H9 (cell line): ENCODE results near the gene ORAI2. TPM values are rescaled to one million over a fixed set of nuclear protein-coding genes. Genes with fewer than 3 reads are reported as not detected.

Source experiments
- DNase-seq: peaks from one replicate; pipeline ENCODE4 v3.0.0-alpha.2; 2017
- H2AFZ ChIP-seq: one replicate; pipeline ENCODE4 v1.6.1; 2013; ENCODE audit warnings: mild to moderate bottlenecking, low read length, control low read depth, moderate library complexity
- H2AK5ac ChIP-seq: 2 replicates; pipeline ENCODE4 v1.6.1; 2013; ENCODE audit warnings: low read length, control low read depth, mixed read lengths; ENCODE audit not compliant: insufficient read length
- H2BK120ac ChIP-seq: one replicate; pipeline ENCODE4 v1.6.1; 2013; ENCODE audit warnings: low read depth, mild to moderate bottlenecking, low read length, control low read depth, inconsistent platforms; ENCODE audit not compliant: poor library complexity, severe bottlenecking
- H2BK12ac ChIP-seq: 2 replicates; pipeline ENCODE4 v1.6.1; 2013; ENCODE audit warnings: low read length, control low read depth, mixed read lengths, low read depth; ENCODE audit not compliant: insufficient read length
- H2BK15ac ChIP-seq: 2 replicates; pipeline ENCODE4 v1.6.1; 2013; ENCODE audit warnings: low read depth, low read length, control low read depth
- H2BK20ac ChIP-seq: one replicate; pipeline ENCODE4 v1.6.1; 2013; ENCODE audit warnings: low read depth, mild to moderate bottlenecking, low read length, control low read depth, inconsistent platforms; ENCODE audit not compliant: poor library complexity, severe bottlenecking
- H2BK5ac ChIP-seq: 2 replicates; pipeline ENCODE4 v1.6.1; 2013; ENCODE audit warnings: low read length, control low read depth, mixed read lengths; ENCODE audit not compliant: insufficient read length
- H3K14ac ChIP-seq: 2 replicates; pipeline ENCODE4 v1.6.1; 2013; ENCODE audit warnings: low read length, control low read depth; ENCODE audit not compliant: insufficient read depth
- H3K18ac ChIP-seq: 2 replicates; pipeline ENCODE4 v1.6.1; 2013; ENCODE audit warnings: low read depth, mild to moderate bottlenecking, mixed read lengths, low read length, control low read depth; ENCODE audit not compliant: insufficient read length
- H3K23ac ChIP-seq: 2 replicates; pipeline ENCODE4 v1.6.1; 2013; ENCODE audit warnings: low read length, control low read depth, mixed read lengths, low read depth; ENCODE audit not compliant: insufficient read length
- H3K23me2 ChIP-seq: 2 replicates; pipeline ENCODE4 v1.6.1; 2013; ENCODE audit warnings: low read depth, mild to moderate bottlenecking, mixed read lengths, low read length, control low read depth; ENCODE audit not compliant: insufficient read length, poor library complexity, severe bottlenecking
- H3K27ac ChIP-seq: 2 replicates; pipeline ENCODE4 v1.5.1; 2013; ENCODE audit warnings: low read length, control low read depth, mixed read lengths, low read depth; ENCODE audit not compliant: insufficient read length
- H3K27me3 ChIP-seq: 2 replicates; pipeline ENCODE4 v1.6.1; 2013; ENCODE audit warnings: low read length, control low read depth, inconsistent platforms; ENCODE audit not compliant: insufficient read depth
- H3K4ac ChIP-seq: 2 replicates; pipeline ENCODE4 v1.6.1; 2013; ENCODE audit warnings: low read depth, mild to moderate bottlenecking, control low read depth, inconsistent platforms, low read length, moderate library complexity
- H3K4me1 ChIP-seq: 2 replicates; pipeline ENCODE4 v1.6.1; 2013; ENCODE audit warnings: low read length, control low read depth, inconsistent platforms; ENCODE audit not compliant: insufficient read depth
- H3K4me2 ChIP-seq: 2 replicates; pipeline ENCODE4 v1.6.1; 2013; ENCODE audit warnings: low read length, control low read depth, mixed read lengths; ENCODE audit not compliant: insufficient read length, insufficient read depth
- H3K56ac ChIP-seq: 2 replicates; pipeline ENCODE4 v1.6.1; 2013; ENCODE audit warnings: low read depth, mild to moderate bottlenecking, mixed read lengths, low read length, control low read depth; ENCODE audit not compliant: insufficient read length
- H3K79me1 ChIP-seq: 2 replicates; pipeline ENCODE4 v1.6.1; 2013; ENCODE audit warnings: low read depth, mild to moderate bottlenecking, moderate library complexity, low read length, control low read depth, inconsistent platforms; ENCODE audit not compliant: insufficient read depth, poor library complexity, severe bottlenecking
- H3K79me2 ChIP-seq: 2 replicates; pipeline ENCODE4 v1.6.1; 2013; ENCODE audit warnings: low read length, control low read depth, inconsistent platforms; ENCODE audit not compliant: insufficient read depth
- H3K9ac ChIP-seq: 2 replicates; pipeline ENCODE4 v1.6.1; 2013; ENCODE audit warnings: low read length, control low read depth, mixed read lengths; ENCODE audit not compliant: insufficient read length; ENCODE audit errors: extremely low read depth
- H3K9me3 ChIP-seq: one replicate; pipeline ENCODE4 v1.6.1; 2013; ENCODE audit warnings: low read depth, low read length, inconsistent platforms; ENCODE audit not compliant: control insufficient read depth
- H3T11ph ChIP-seq: one replicate; pipeline ENCODE4 v1.6.1; 2013; ENCODE audit warnings: mild to moderate bottlenecking, low read length, control low read depth, inconsistent platforms
- H4K20me1 ChIP-seq: one replicate; pipeline ENCODE4 v1.6.1; 2013; ENCODE audit not compliant: control insufficient read depth, insufficient read length, insufficient read depth
- H4K5ac ChIP-seq: 2 replicates; pipeline ENCODE4 v1.6.1; 2013; ENCODE audit warnings: low read depth, mild to moderate bottlenecking, mixed read lengths, low read length, control low read depth; ENCODE audit not compliant: insufficient read length
- H4K8ac ChIP-seq: replicated peaks from 2 replicates; pipeline ENCODE4 v1.6.1; 2013; ENCODE audit warnings: low read length, control low read depth, mixed read lengths, low read depth; ENCODE audit not compliant: insufficient read length
- H4K91ac ChIP-seq: 2 replicates; pipeline ENCODE4 v1.6.1; 2013; ENCODE audit warnings: low read depth, mild to moderate bottlenecking, moderate library complexity, mixed read lengths, low read length, control low read depth; ENCODE audit not compliant: insufficient read length
- H3K27ac Mint-ChIP-seq, 3 experiments: 2 replicates in 2 of 3; 3 replicates in 1 of 3; pipeline ENCODE4 v1.8.0; 2020 to 2021; ENCODE audit warnings: mixed read lengths in 3 of 3, mild to moderate bottlenecking in 1 of 3, moderate library complexity in 1 of 3
- H3K27me3 Mint-ChIP-seq: 2 replicates; pipeline ENCODE4 v1.8.0; 2021; ENCODE audit warnings: low read depth, mild to moderate bottlenecking, moderate library complexity, mixed read lengths
- H3K36me3 Mint-ChIP-seq, 3 experiments: 2 replicates in 2 of 3; 3 replicates in 1 of 3; pipeline ENCODE4 v1.8.0; 2020 to 2021; ENCODE audit warnings: low read depth in 3 of 3, mixed read lengths in 3 of 3; ENCODE audit not compliant: insufficient read depth in 1 of 3
- H3K4me1 Mint-ChIP-seq, 2 experiments: 2 replicates each; pipeline ENCODE4 v1.8.0; 2020; ENCODE audit warnings: mixed read lengths in 2 of 2
- H3K4me3 Mint-ChIP-seq, 2 experiments: 2 replicates in 1 of 2; 3 replicates in 1 of 2; pipeline ENCODE4 v1.8.0; 2020 to 2021; ENCODE audit warnings: mild to moderate bottlenecking in 2 of 2, mixed read lengths in 2 of 2, moderate library complexity in 1 of 2
- H3K9me3 Mint-ChIP-seq, 2 experiments: 2 replicates in 1 of 2; 3 replicates in 1 of 2; pipeline ENCODE4 v1.8.0; 2020; ENCODE audit warnings: mild to moderate bottlenecking in 2 of 2, mixed read lengths in 2 of 2, moderate library complexity in 1 of 2
- CTCF ChIP-seq: fragments of 200-600 bp; sonication (generic); conservative IDR thresholded peaks from 3 replicates; pipeline ENCODE4 v1.8.0; 2021; ENCODE audit warnings: antibody characterized with exemption, mild to moderate bottlenecking
- WGBS: extraction: QIAGEN DNeasy Blood & Tissue Kit; methylation state at CpG from one replicate; pipeline ENCODE4 v1.1.7; 2013; ENCODE audit warnings: missing lambda C conversion rate, low lambda C conversion rate, mixed read lengths; ENCODE audit not compliant: insufficient read length; ENCODE audit errors: extremely low coverage; 5-methylcytosine and 5-hydroxymethylcytosine counted together
- total RNA-seq: library from RNA; stranded (reverse); gene quantifications from 2 replicates; pipeline ENCODE4 v1.2.1, GENCODE V29; 2021

The ORAI2 gene
- total RNA-seq, 1 experiment from 2014 or later, result 26.6 TPM

GRCh38 chr7:102417105-102417504 is 16.3 kb upstream of the ORAI2 start:
- H4K91ac ChIP-seq, result no peak overlapping the region
- Mint-ChIP-seq H3K36me3 (peaks cover 13 to 71% (median 62%) of the 10 kb centered on the region in 3 experiments; a peak in 6 of 7 replicates), H3K9me3 (no peaks in the 10 kb centered on the region), H3K27ac (no peak overlapping the region; a peak in 1 of 7 replicates), H3K27me3 (no peaks in the 10 kb centered on the region), H3K4me1 (peaks cover 3 to 5% of the 10 kb centered on the region in 2 experiments; a peak in 3 of 4 replicates), H3K4me3 (no peak overlapping the region)
- H3K14ac ChIP-seq, result no peak overlapping the region
- no peak overlapping the region for H2AK5ac ChIP-seq
- no peak for TF ChIP-seq CTCF
- H3T11ph ChIP-seq, result no peak overlapping the region
- no peak overlapping the region for H3K18ac ChIP-seq
- no peaks in the 10 kb centered on the region for H3K4me1 ChIP-seq
- H2BK120ac ChIP-seq, result no peak overlapping the region
- no peaks in the 10 kb centered on the region for H3K79me2 ChIP-seq
- DNase-seq, result no peak
- H3K9me3 ChIP-seq, result no peaks in the 10 kb centered on the region
- no peak overlapping the region for H3K23ac ChIP-seq
- WGBS, result no CpG with 5 or more reads among the region's 3 CpGs
- H2BK12ac ChIP-seq, result no peak overlapping the region
- H2BK5ac ChIP-seq, result no peak overlapping the region
- no peaks in the 10 kb centered on the region for H3K79me1 ChIP-seq
- no peak overlapping the region for H3K27ac ChIP-seq
- H3K27me3 ChIP-seq, result no peaks in the 10 kb centered on the region
- no peak overlapping the region for H2BK15ac ChIP-seq
- H3K4ac ChIP-seq, result no peak overlapping the region
- H2AFZ ChIP-seq, result no peak overlapping the region
- no peak overlapping the region for H4K8ac ChIP-seq
- H4K20me1 ChIP-seq, result no peaks in the 10 kb centered on the region
- H2BK20ac ChIP-seq, result no peak overlapping the region
- no peaks in the 10 kb centered on the region for H3K23me2 ChIP-seq
- no peak overlapping the region for H3K4me2 ChIP-seq
- H3K9ac ChIP-seq, result no peak overlapping the region
- no peak overlapping the region for H4K5ac ChIP-seq
- H3K56ac ChIP-seq, result no peak overlapping the region
